IMR-90 (cell line): ENCODE measurements around the gene HFE. TPM values are rescaled to one million over a fixed set of nuclear protein-coding genes. Genes with fewer than 3 reads are reported as not detected.

Source experiments
- ATAC-seq: fragments of 200-7000 bp; cut with Tn5 transposase; 2 replicates; pipeline ENCODE4 v1.9.1; 2020; ENCODE audit warnings: low read depth, mild to moderate bottlenecking, moderate library complexity
- BruUV-seq: library from RNA; stranded (reverse); fragments of 400-500 nt; replicated peaks from 2 replicates; lab custom pipeline; 2021; lab: Mats Ljungman, UMichigan
- CTCF ChIA-PET: fragments of 300-600 bp; formaldehyde crosslinking; extraction: SDS; loops from one replicate; lab custom pipeline; 2021; ENCODE audit warnings: antibody characterized with exemption; lab: Yijun Ruan, JAX
- POLR2A ChIA-PET: fragments of 300-600 bp; sonication (Branson Sonifier 250); formaldehyde crosslinking; loops from one replicate; lab custom pipeline; 2022; ENCODE audit warnings: antibody characterized with exemption; ENCODE audit not compliant: unreplicated experiment; lab: Charles Lee
- DNase-seq: peaks from one replicate; pipeline ENCODE4 v3.0.0; 2013
- H2AFZ ChIP-seq: replicated peaks from 2 replicates; pipeline ENCODE3; 2013; ENCODE audit warnings: low read length, mild to moderate bottlenecking; ENCODE audit not compliant: poor library complexity
- H2AK5ac ChIP-seq: 2 replicates; pipeline ENCODE4 v1.6.1; 2013; ENCODE audit warnings: low read depth, low read length, inconsistent platforms
- H2AK9ac ChIP-seq: replicated peaks from 2 replicates; pipeline ENCODE3; 2013; ENCODE audit warnings: mild to moderate bottlenecking, low read depth, low read length, moderate library complexity; ENCODE audit not compliant: poor library complexity
- H2BK120ac ChIP-seq: 2 replicates; pipeline ENCODE4 v1.6.1; 2013; ENCODE audit warnings: low read depth, low read length, inconsistent platforms
- H2BK15ac ChIP-seq: 3 replicates; pipeline ENCODE4 v1.6.1; 2013; ENCODE audit warnings: low read depth, low read length, inconsistent platforms
- H2BK20ac ChIP-seq: 2 replicates; pipeline ENCODE4 v1.6.1; 2013; ENCODE audit warnings: low read depth, mild to moderate bottlenecking, inconsistent platforms, low read length, moderate library complexity
- H2BK5ac ChIP-seq: 2 replicates; pipeline ENCODE4 v1.6.1; 2013; ENCODE audit warnings: mild to moderate bottlenecking, low read depth, low read length, inconsistent platforms; ENCODE audit not compliant: poor library complexity, severe bottlenecking
- H3K14ac ChIP-seq: replicated peaks from 2 replicates; pipeline ENCODE4 v1.6.1; 2013; ENCODE audit warnings: low read depth, low read length, inconsistent platforms
- H3K18ac ChIP-seq: 2 replicates; pipeline ENCODE4 v1.6.1; 2013; ENCODE audit warnings: low read depth, low read length, control low read depth
- H3K23ac ChIP-seq: 2 replicates; pipeline ENCODE4 v1.6.1; 2013; ENCODE audit warnings: low read depth, low read length, inconsistent platforms
- H3K27ac ChIP-seq: 2 replicates; pipeline ENCODE4 v1.5.1; 2013; ENCODE audit warnings: mild to moderate bottlenecking, control low read depth, low read length; ENCODE audit not compliant: insufficient read depth
- H3K27me3 ChIP-seq: 2 replicates; pipeline ENCODE4 v1.6.1; 2013; ENCODE audit warnings: low read length; ENCODE audit not compliant: control insufficient read depth, insufficient read depth
- H3K36me3 ChIP-seq: 2 replicates; pipeline ENCODE4 v1.6.1; 2013; ENCODE audit warnings: low read length, mixed read lengths; ENCODE audit not compliant: control insufficient read depth, insufficient read depth
- H3K4ac ChIP-seq: 2 replicates; pipeline ENCODE4 v1.6.1; 2013; ENCODE audit warnings: low read depth, low read length, inconsistent platforms
- H3K4me1 ChIP-seq: 2 replicates; pipeline ENCODE4 v1.6.1; 2013; ENCODE audit warnings: low read length, mixed read lengths; ENCODE audit not compliant: control insufficient read depth, insufficient read depth
- H3K4me2 ChIP-seq: 2 replicates; pipeline ENCODE4 v1.6.1; 2013; ENCODE audit warnings: low read depth, mild to moderate bottlenecking, control low read depth, low read length, moderate library complexity
- H3K4me3 ChIP-seq: 2 replicates; pipeline ENCODE4 v1.5.1; 2013; ENCODE audit warnings: low read depth, mild to moderate bottlenecking, control low read depth, low read length, moderate library complexity; ENCODE audit not compliant: insufficient read depth
- H3K56ac ChIP-seq: 2 replicates; pipeline ENCODE4 v1.6.1; 2013; ENCODE audit warnings: low read length, inconsistent platforms; ENCODE audit not compliant: insufficient read depth; ENCODE audit errors: extremely low read depth
- H3K79me1 ChIP-seq, 2 experiments: 2 replicates each; pipeline ENCODE4 v1.6.1; 2013; ENCODE audit warnings: low read length in 2 of 2, inconsistent platforms in 1 of 2, low read depth in 1 of 2
- H3K9ac ChIP-seq: 2 replicates; pipeline ENCODE4 v1.6.1; 2013; ENCODE audit warnings: low read depth, low read length, control low read depth
- H3K9me1 ChIP-seq: 2 replicates; pipeline ENCODE4 v1.6.1; 2013; ENCODE audit warnings: low read length, inconsistent platforms; ENCODE audit not compliant: insufficient read depth
- H3K9me3 ChIP-seq: 2 replicates; pipeline ENCODE4 v1.6.1; 2013; ENCODE audit warnings: low read length; ENCODE audit not compliant: control insufficient read depth, insufficient read depth
- H4K20me1 ChIP-seq: 2 replicates; pipeline ENCODE4 v1.6.1; 2013; ENCODE audit warnings: low read length, inconsistent platforms; ENCODE audit not compliant: insufficient read depth
- H4K5ac ChIP-seq: 2 replicates; pipeline ENCODE4 v1.6.1; 2013; ENCODE audit warnings: mild to moderate bottlenecking, low read depth, low read length, control low read depth
- H4K8ac ChIP-seq, 2 experiments: 2 replicates each; pipeline ENCODE4 v1.6.1; 2013; ENCODE audit warnings: low read depth in 2 of 2, low read length in 2 of 2, control low read depth in 1 of 2, inconsistent platforms in 1 of 2
- H4K91ac ChIP-seq: 2 replicates; pipeline ENCODE4 v1.6.1; 2013; ENCODE audit warnings: low read depth, low read length, inconsistent platforms; ENCODE audit not compliant: insufficient read depth
- CTCF ChIP-seq: conservative IDR thresholded peaks from 2 replicates; pipeline ENCODE4 v1.5.1; 2012; ENCODE audit warnings: mild to moderate bottlenecking, low read depth, low read length, improper control_type of control experiment
- ELK1 ChIP-seq: fragments of 150-350 bp; IDR thresholded peaks from 2 replicates; pipeline ENCODE4 v1.6.1; 2016; ENCODE audit warnings: low read depth, mild to moderate bottlenecking, low read length, moderate library complexity, borderline replicate concordance
- RAD21 ChIP-seq: IDR thresholded peaks from 2 replicates; pipeline ENCODE4 v1.6.1; 2012; ENCODE audit warnings: low read length, improper control_type of control experiment
- RCOR1 ChIP-seq: IDR thresholded peaks from 2 replicates; pipeline ENCODE4 v1.6.1; 2012; ENCODE audit warnings: mild to moderate bottlenecking, low read length, improper control_type of control experiment; ENCODE audit not compliant: insufficient replicate concordance
- SMC3 ChIP-seq: fragments of 150-350 bp; IDR thresholded peaks from 2 replicates; pipeline ENCODE4 v1.6.1; 2016; ENCODE audit warnings: low read depth, mild to moderate bottlenecking, antibody characterized with exemption, low read length, moderate library complexity
- WGBS, 2 experiments: methylation state at CpG; one replicate each; pipeline versions ENCODE4 v1.1.5 to v1.1.7; 2013; ENCODE audit warnings: missing lambda C conversion rate in 2 of 2; ENCODE audit not compliant: insufficient read length in 1 of 2; ENCODE audit errors: extremely low coverage in 2 of 2; 5-methylcytosine and 5-hydroxymethylcytosine counted together
- dilution Hi-C: fragments of 300-500 bp; cut with HindIII; formaldehyde crosslinking; loops from one replicate; pipeline ENCODE4 v1.14.3; 2018; ENCODE audit warnings: low sequenced_read_pairs; ENCODE audit not compliant: unreplicated experiment
- in situ Hi-C: fragments of 300-500 bp; cut with MboI; formaldehyde crosslinking; loops from 3 replicates; pipeline ENCODE4 v1.14.3; 2019; ENCODE audit warnings: low sequenced_read_pairs, inconsistent platforms, mixed read lengths
- intact Hi-C: fragments of 100-400 bp; cut with micrococcal nuclease; formaldehyde crosslinking; loops from 2 replicates; pipeline ENCODE4 v1.10.0; 2022
- polyA plus RNA-seq, 3 experiments: library from polyadenylated mRNA; depleted of rRNA; stranded (reverse); fragments of >200 nt; gene quantifications; 2 replicates each; pipeline ENCODE4 v1.2.3, GENCODE V29; 2012; ENCODE audit warnings: low replicate concordance in 1 of 3
- total RNA-seq: library from RNA; depleted of rRNA; stranded (reverse); fragments of >200 nt; gene quantifications from 2 replicates; pipeline ENCODE4 v1.2.3, GENCODE V29; 2012

Gene HFE
- total and polyA plus RNA-seq, 2 of the 4 experiments (the other 2 are of a cell fraction), result 14.9 to 15.7 TPM

DNA sequence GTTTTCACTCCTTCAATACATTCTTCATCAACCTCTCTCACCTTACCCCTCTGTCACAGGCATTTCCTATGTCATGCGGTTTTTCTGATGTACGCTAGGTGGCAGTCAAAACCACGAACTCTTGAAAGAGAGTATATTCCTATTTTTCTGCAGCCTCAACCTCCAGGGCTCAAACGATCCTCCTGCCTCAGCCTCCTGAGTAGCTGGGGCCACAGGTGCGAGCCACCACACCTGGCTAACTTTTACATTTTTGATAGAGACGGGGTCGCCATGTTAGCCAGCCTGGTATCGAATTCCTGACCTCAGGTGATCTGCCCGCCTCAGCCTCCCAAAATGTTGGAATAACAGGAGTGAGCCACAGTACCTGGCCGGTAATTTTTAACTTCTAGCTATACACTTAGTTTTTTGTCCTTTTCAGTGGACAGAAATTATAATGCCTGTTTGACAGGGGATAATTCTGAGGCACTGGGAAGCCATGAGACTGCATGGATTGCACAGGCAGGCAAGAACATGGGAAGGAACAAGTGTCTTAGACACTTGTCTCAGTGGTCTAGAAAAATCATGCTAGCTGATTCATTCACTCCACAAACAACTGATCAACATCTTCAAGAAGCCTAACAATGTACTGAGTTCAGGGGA lies 22.5 kb upstream of the HFE start:
- Histone ChIP-seq H2AK5ac (no peak overlapping the region), H2BK20ac (no peak overlapping the region), H3K9me3 (no peaks in the 10 kb centered on the region), H3K4me1 (no peaks in the 10 kb centered on the region), H3K9ac (no peak overlapping the region), H4K20me1 (no peaks in the 10 kb centered on the region), H3K9me1 (no peaks in the 10 kb centered on the region), H4K91ac (no peak overlapping the region), H2BK15ac (no peak overlapping the region), H2BK5ac (no peak overlapping the region), H3K4me2 (no peak overlapping the region), H3K27me3 (no peaks in the 10 kb centered on the region), H3K18ac (no peak overlapping the region), H4K8ac (no peak overlapping the region), H3K4ac (no peak overlapping the region; the same call in 1 of the 2 replicates), H2BK120ac (no peak overlapping the region), H4K5ac (no peak overlapping the region), H3K14ac (no peak overlapping the region), H3K79me1 (no peaks in the 10 kb centered on the region), H3K36me3 (no peaks in the 10 kb centered on the region), H2AFZ (no peak overlapping the region), H3K23ac (no peak overlapping the region), H3K56ac (no peak overlapping the region), H3K4me3 (no peak overlapping the region), H2AK9ac (no peak overlapping the region), H3K27ac (no peak overlapping the region)
- peak; percentile 68 for ATAC-seq
- BruUV-seq, result no TSS peak
- intact Hi-C loops, result loop anchor here (2.0 kb wide), 1 partner anchor 130 kb away; no protein-coding TSS in a partner anchor
- CTCF ChIA-PET, result interaction anchor here (0.8 to 2.8 kb wide), 5 partner anchors 23 to 59 kb away, joined by 3 to 9 read pairs (median 7); partner anchors contain the start of gene HFE
- TF ChIP-seq SMC3 (peak; percentile 55), ELK1 (no peak), RCOR1 (peak; percentile 92), RAD21 (peak; percentile 69), CTCF (peak; percentile 70)
- dilution Hi-C loops, result no loop called here
- POLR2A ChIA-PET, result no interaction called here
- DNase-seq, result peak; percentile 59
- in situ Hi-C loops, result loop anchor here (5.0 kb wide), 1 partner anchor 38 kb away; a partner anchor contains a TSS
- WGBS, 2 experiments, result 0% methylated on average over 2 of the region's 10 CpGs; no CpG with 5 or more reads in 1 of the 2 experiments
